DOHH2 (cell line): ENCODE measurements around the gene GDNF.

ENCODE experiments used
- H3F3A ChIP-seq: fragments of 200-600 bp; sonication (generic), shearing (Covaris generic); 2 replicates; pipeline ENCODE4 v1.6.0; 2016; ENCODE audit warnings: antibody characterized with exemption, mild to moderate bottlenecking; ENCODE audit not compliant: control insufficient read depth, insufficient read depth
- H3K27ac ChIP-seq: fragments of 200-600 bp; sonication (generic); 2 replicates; pipeline ENCODE4 v1.5.1; 2014; ENCODE audit warnings: low read depth, mild to moderate bottlenecking, low read length, moderate library complexity
- H3K27me3 ChIP-seq: fragments of 200-600 bp; sonication (generic); 2 replicates; pipeline ENCODE4 v1.6.1; 2014; ENCODE audit warnings: mild to moderate bottlenecking, low read length, mixed read lengths; ENCODE audit not compliant: control insufficient read depth
- H3K36me3 ChIP-seq: fragments of 200-600 bp; sonication (generic); 2 replicates; pipeline ENCODE4 v1.6.1; 2014; ENCODE audit warnings: mild to moderate bottlenecking, low read length, moderate library complexity, mixed read lengths; ENCODE audit not compliant: control insufficient read depth
- H3K4me1 ChIP-seq: fragments of 200-600 bp; sonication (generic); 2 replicates; pipeline ENCODE4 v1.6.1; 2014; ENCODE audit warnings: mild to moderate bottlenecking, low read length, mixed read lengths; ENCODE audit not compliant: control insufficient read depth
- H3K4me2 ChIP-seq: fragments of 200-600 bp; sonication (generic); 2 replicates; pipeline ENCODE4 v1.6.0; 2014; ENCODE audit warnings: mild to moderate bottlenecking, low read length, moderate library complexity
- H3K4me3 ChIP-seq: fragments of 200-600 bp; sonication (generic); 2 replicates; pipeline ENCODE4 v1.5.1; 2014; ENCODE audit warnings: mild to moderate bottlenecking, low read length, mixed read lengths
- H3K79me2 ChIP-seq: fragments of 200-600 bp; sonication (generic); 2 replicates; pipeline ENCODE4 v1.6.1; 2014; ENCODE audit warnings: mild to moderate bottlenecking, low read length, mixed read lengths; ENCODE audit not compliant: control insufficient read depth
- H3K9me2 ChIP-seq: fragments of 200-600 bp; sonication (generic); replicated peaks from 2 replicates; pipeline ENCODE4 v1.6.1; 2014; ENCODE audit warnings: mild to moderate bottlenecking, low read length, mixed read lengths; ENCODE audit not compliant: control insufficient read depth
- H3K9me3 ChIP-seq: fragments of 200-600 bp; sonication (generic); 2 replicates; pipeline ENCODE4 v1.6.1; 2014; ENCODE audit warnings: antibody characterized with exemption, low read length, mixed read lengths; ENCODE audit not compliant: control insufficient read depth, insufficient read depth
- H4K20me1 ChIP-seq: fragments of 200-600 bp; sonication (generic); 2 replicates; pipeline ENCODE4 v1.6.0; 2014; ENCODE audit warnings: low read depth, mild to moderate bottlenecking, antibody characterized with exemption, low read length, moderate library complexity; ENCODE audit not compliant: control insufficient read depth, insufficient read depth
- CTCF ChIP-seq: fragments of 200-600 bp; sonication (generic); IDR thresholded peaks from one replicate; pipeline ENCODE4 v1.5.1; 2014; ENCODE audit warnings: antibody characterized with exemption, mild to moderate bottlenecking, low read depth, low read length; ENCODE audit not compliant: poor library complexity, severe bottlenecking
- EZH2phosphoT487 ChIP-seq: fragments of 200-600 bp; sonication (generic); IDR thresholded peaks from 2 replicates; pipeline ENCODE4 v1.6.1; 2017; ENCODE audit warnings: borderline replicate concordance, mild to moderate bottlenecking, antibody characterized with exemption, low read length, moderate library complexity, mixed read lengths

GDNF gene

GRCh38 chr5:37850226-37850865 is 10.5 kb upstream of the GDNF start:
- H3K4me1 ChIP-seq: no peaks in the 10 kb centered on the region
- no peaks in the 10 kb centered on the region for H3K79me2 ChIP-seq
- H3K9me3 ChIP-seq: no peaks in the 10 kb centered on the region
- TF ChIP-seq EZH2phosphoT487: no peak
- TF ChIP-seq CTCF: no peak
- H3K4me3 ChIP-seq: no peak overlapping the region
- no peak overlapping the region for H3K27ac ChIP-seq
- no peaks in the 10 kb centered on the region for H4K20me1 ChIP-seq
- H3K9me2 ChIP-seq: no peaks in the 10 kb centered on the region
- peaks cover 3% of the 10 kb centered on the region; the same call in 1 of the 2 replicates for H3K27me3 ChIP-seq
- H3K36me3 ChIP-seq: no peaks in the 10 kb centered on the region
- H3F3A ChIP-seq: no peaks in the 10 kb centered on the region
- no peak overlapping the region for H3K4me2 ChIP-seq

GRCh38 chr5:37849641-37850040 is 9.8 kb upstream of the GDNF start:
- Histone ChIP-seq H3K9me3 (no peaks in the 10 kb centered on the region), H3K27me3 (peaks cover 3% of the 10 kb centered on the region; the same call in 1 of the 2 replicates), H3K4me1 (no peaks in the 10 kb centered on the region), H3K36me3 (no peaks in the 10 kb centered on the region), H4K20me1 (no peaks in the 10 kb centered on the region), H3F3A (no peaks in the 10 kb centered on the region), H3K4me2 (no peak overlapping the region), H3K27ac (no peak overlapping the region), H3K4me3 (no peak overlapping the region), H3K9me2 (no peaks in the 10 kb centered on the region), H3K79me2 (no peaks in the 10 kb centered on the region)
- TF ChIP-seq CTCF (no peak), EZH2phosphoT487 (no peak)

GRCh38 chr5:37847978-37848425 is 8.2 kb upstream of the GDNF start:
- H3K27me3 ChIP-seq: peaks cover 3% of the 10 kb centered on the region; the same call in 1 of the 2 replicates
- H3K9me3 ChIP-seq: no peaks in the 10 kb centered on the region
- no peak overlapping the region for H3K27ac ChIP-seq
- no peaks in the 10 kb centered on the region for H3K4me1 ChIP-seq
- no peaks in the 10 kb centered on the region for H3K79me2 ChIP-seq
- no peak for TF ChIP-seq EZH2phosphoT487
- TF ChIP-seq CTCF: no peak
- no peak overlapping the region for H3K4me2 ChIP-seq
- H3K9me2 ChIP-seq: no peaks in the 10 kb centered on the region
- H3K36me3 ChIP-seq: no peaks in the 10 kb centered on the region
- no peaks in the 10 kb centered on the region for H4K20me1 ChIP-seq
- H3F3A ChIP-seq: no peaks in the 10 kb centered on the region
- no peak overlapping the region for H3K4me3 ChIP-seq
